H1 (cell line): ENCODE results near the gene GALNT2. TPM values are rescaled to one million over a fixed set of nuclear protein-coding genes. Genes with fewer than 3 reads are reported as not detected.

Source experiments
- CTCF ChIA-PET: fragments of 300-600 bp; sonication (Branson Sonifier 250); formaldehyde crosslinking; loops from one replicate; lab custom pipeline; 2021; ENCODE audit not compliant: partially characterized antibody; lab: Charles Lee
- POLR2A ChIA-PET: fragments of 300-600 bp; sonication (Branson Sonifier 250); formaldehyde crosslinking; loops from one replicate; lab custom pipeline; 2021; ENCODE audit warnings: inconsistent platforms; ENCODE audit not compliant: partially characterized antibody; lab: Charles Lee
- DNase-seq, 2 experiments: peaks; one replicate each; pipeline versions ENCODE4 v3.0.0 to v3.0.0-alpha.2; 2010 to 2022; ENCODE audit warnings: low spot score in 2 of 2, low read depth in 1 of 2, mixed read lengths in 1 of 2
- FAIRE-seq: peaks from 2 replicates; lab custom pipeline; 2011; peaks lifted over from hg19 to GRCh38; lab: Jason Lieb, UNC
- H2AFZ ChIP-seq: 2 replicates; pipeline ENCODE4 v1.8.1; 2012; ENCODE audit warnings: low read length, inconsistent platforms
- H2AK5ac ChIP-seq: 2 replicates; pipeline ENCODE4 v1.6.1; 2013; ENCODE audit warnings: low read depth, low read length
- H2BK120ac ChIP-seq: replicated peaks from 2 replicates; pipeline ENCODE3; 2013; ENCODE audit warnings: low read depth, low read length, inconsistent platforms
- H2BK12ac ChIP-seq: 2 replicates; pipeline ENCODE4 v1.6.1; 2013; ENCODE audit warnings: low read depth, low read length
- H2BK15ac ChIP-seq: 2 replicates; pipeline ENCODE4 v1.6.1; 2013; ENCODE audit warnings: low read length
- H2BK20ac ChIP-seq: 2 replicates; pipeline ENCODE4 v1.6.1; 2013; ENCODE audit warnings: low read length
- H2BK5ac ChIP-seq: 2 replicates; pipeline ENCODE4 v1.6.1; 2013; ENCODE audit warnings: low read depth, low read length
- H3K14ac ChIP-seq: 2 replicates; pipeline ENCODE4 v1.6.1; 2013; ENCODE audit warnings: inconsistent platforms; ENCODE audit not compliant: insufficient read length
- H3K18ac ChIP-seq: 2 replicates; pipeline ENCODE4 v1.6.1; 2013; ENCODE audit warnings: low read length; ENCODE audit errors: extremely low read depth
- H3K23ac ChIP-seq: 2 replicates; pipeline ENCODE4 v1.6.1; 2013; ENCODE audit warnings: inconsistent platforms; ENCODE audit not compliant: insufficient read length
- H3K23me2 ChIP-seq: 2 replicates; pipeline ENCODE4 v1.6.1; 2013; ENCODE audit warnings: low read depth, low read length
- H3K27ac ChIP-seq: 2 replicates; pipeline ENCODE4 v1.6.1; 2011; ENCODE audit warnings: low read depth, low read length, inconsistent platforms
- H3K27me3 ChIP-seq, 4 experiments: replicated peaks in 1 of 4; 1 replicate in 1 of 4; 2 replicates in 3 of 4; pipeline versions ENCODE4 v1.6.1 to v1.8.1; 2011 to 2013; ENCODE audit warnings: low read length in 3 of 4, mild to moderate bottlenecking in 3 of 4, inconsistent platforms in 2 of 4, mixed read lengths in 2 of 4, moderate library complexity in 1 of 4; ENCODE audit not compliant: control insufficient read depth in 3 of 4, insufficient read depth in 3 of 4; ENCODE audit errors: extremely low read depth in 1 of 4
- H3K36me3 ChIP-seq, 4 experiments: 2 replicates each; pipeline versions ENCODE4 v1.6.1 to v1.8.1; 2011 to 2013; ENCODE audit warnings: mild to moderate bottlenecking in 4 of 4, low read length in 3 of 4, moderate library complexity in 2 of 4, control low read depth in 1 of 4, inconsistent platforms in 1 of 4; ENCODE audit not compliant: insufficient read depth in 4 of 4, control insufficient read depth in 2 of 4
- H3K4ac ChIP-seq: replicated peaks from 2 replicates; pipeline ENCODE3; 2013; ENCODE audit warnings: low read length, low read depth, mixed read lengths, inconsistent platforms; ENCODE audit not compliant: insufficient read length
- H3K4me1 ChIP-seq, 4 experiments: replicated peaks in 1 of 4; 1 replicate in 1 of 4; 2 replicates in 3 of 4; pipeline versions ENCODE4 v1.6.1 to v1.8.1; 2011 to 2013; ENCODE audit warnings: low read length in 3 of 4, inconsistent platforms in 2 of 4, mixed read lengths in 1 of 4; ENCODE audit not compliant: insufficient read depth in 4 of 4, control insufficient read depth in 3 of 4
- H3K4me2 ChIP-seq, 2 experiments: 2 replicates each; pipeline versions ENCODE4 v1.6.1 to v1.8.1; 2011 to 2013; ENCODE audit warnings: low read depth in 2 of 2, low read length in 2 of 2, control low read depth in 1 of 2, inconsistent platforms in 1 of 2, mild to moderate bottlenecking in 1 of 2; ENCODE audit not compliant: insufficient read depth in 1 of 2
- H3K4me3 ChIP-seq, 4 experiments: fragments of 200-600, 300-600 bp in 1 of 4; sonication (generic), shearing (Covaris generic), sonication (Bioruptor Twin) in 1 of 4; 2 replicates each; pipeline versions ENCODE4 v1.5.1 to v1.8.1; 2011 to 2016; ENCODE audit warnings: low read length in 4 of 4, low read depth in 3 of 4, control low read depth in 2 of 4, inconsistent platforms in 2 of 4, mild to moderate bottlenecking in 2 of 4, mixed read lengths in 1 of 4, moderate library complexity in 1 of 4; ENCODE audit not compliant: insufficient read depth in 2 of 4; ENCODE audit errors: extremely low read depth in 1 of 4
- H3K56ac ChIP-seq: replicated peaks from 2 replicates; pipeline ENCODE3; 2013; ENCODE audit warnings: low read depth, mild to moderate bottlenecking, mixed read lengths, low read length, inconsistent platforms; ENCODE audit not compliant: insufficient read length
- H3K79me1 ChIP-seq: 2 replicates; pipeline ENCODE4 v1.6.1; 2013; ENCODE audit warnings: low read depth, low read length, control low read depth
- H3K79me2 ChIP-seq, 2 experiments: 2 replicates each; pipeline versions ENCODE4 v1.6.1 to v1.8.1; 2012 to 2013; ENCODE audit warnings: low read length in 2 of 2, mild to moderate bottlenecking in 2 of 2, inconsistent platforms in 1 of 2; ENCODE audit not compliant: insufficient read depth in 2 of 2, control insufficient read depth in 1 of 2
- H3K9ac ChIP-seq, 4 experiments: replicated peaks in 1 of 4; 1 replicate in 1 of 4; 2 replicates in 3 of 4; pipeline versions ENCODE4 v1.6.1 to v1.8.1; 2011 to 2013; ENCODE audit warnings: low read depth in 3 of 4, low read length in 3 of 4, control low read depth in 2 of 4, mild to moderate bottlenecking in 2 of 4, moderate library complexity in 2 of 4, inconsistent platforms in 1 of 4; ENCODE audit errors: extremely low read depth in 1 of 4
- H3K9me3 ChIP-seq, 2 experiments: 2 replicates each; pipeline versions ENCODE4 v1.6.1 to v1.8.1; 2012 to 2013; ENCODE audit warnings: mild to moderate bottlenecking in 2 of 2, moderate library complexity in 2 of 2, control low read depth in 1 of 2, inconsistent platforms in 1 of 2, low read depth in 1 of 2, low read length in 1 of 2, mixed read lengths in 1 of 2; ENCODE audit not compliant: insufficient read depth in 2 of 2
- H4K20me1 ChIP-seq, 2 experiments: replicated peaks in 1 of 2; 2 replicates each; pipeline versions ENCODE3 to v1.8.1; 2011 to 2013; ENCODE audit warnings: inconsistent platforms in 2 of 2, low read length in 2 of 2, mild to moderate bottlenecking in 1 of 2; ENCODE audit not compliant: insufficient read depth in 2 of 2, control insufficient read depth in 1 of 2
- H4K5ac ChIP-seq: 2 replicates; pipeline ENCODE4 v1.6.1; 2013; ENCODE audit warnings: low read length, low read depth, mixed read lengths, inconsistent platforms; ENCODE audit not compliant: insufficient read length
- H4K8ac ChIP-seq: 2 replicates; pipeline ENCODE4 v1.8.0; 2013; ENCODE audit warnings: mild to moderate bottlenecking, moderate library complexity, low read length, inconsistent platforms; ENCODE audit not compliant: insufficient read depth; ENCODE audit errors: extremely low read depth
- H4K91ac ChIP-seq: replicated peaks from 2 replicates; pipeline ENCODE3; 2013; ENCODE audit warnings: low read length, mixed read lengths, inconsistent platforms; ENCODE audit not compliant: insufficient read length
- EGR1 ChIP-seq: IDR thresholded peaks from 2 replicates; pipeline ENCODE4 v1.6.1; 2011; ENCODE audit warnings: low read depth, low read length, borderline replicate concordance
- POLR2A ChIP-seq, 2 experiments: IDR thresholded peaks; 1 replicate in 1 of 2; 2 replicates in 1 of 2; pipeline ENCODE4 v1.6.1; 2011; ENCODE audit warnings: low read depth in 2 of 2, low read length in 2 of 2, mild to moderate bottlenecking in 2 of 2; ENCODE audit errors: control extremely low read depth in 1 of 2
- POU5F1 ChIP-seq: IDR thresholded peaks from 2 replicates; pipeline ENCODE4 v1.6.1; 2011; ENCODE audit warnings: low read depth, mild to moderate bottlenecking, low read length, moderate library complexity
- RBBP5 ChIP-seq: IDR thresholded peaks from 2 replicates; pipeline ENCODE4 v1.7.1; 2012; ENCODE audit warnings: low read depth, mild to moderate bottlenecking, inconsistent platforms, low read length, moderate library complexity, borderline replicate concordance
- SRF ChIP-seq: IDR thresholded peaks from 2 replicates; pipeline ENCODE4 v1.6.1; 2011; ENCODE audit warnings: mild to moderate bottlenecking, low read depth, low read length, moderate library complexity
- WGBS, 2 experiments: shearing (Covaris generic) in 1 of 2; methylation state at CpG; one replicate each; pipeline versions ENCODE4 v1.1.6 to v1.1.7; 2013 to 2015; ENCODE audit warnings: low lambda C conversion rate in 2 of 2, mixed read lengths in 2 of 2, inconsistent platforms in 1 of 2, low coverage in 1 of 2, missing lambda C conversion rate in 1 of 2; ENCODE audit not compliant: insufficient replicate concordance in 2 of 2, insufficient coverage in 1 of 2, insufficient read length in 1 of 2; ENCODE audit errors: extremely low coverage in 1 of 2, missing lambda C conversion rate in 1 of 2; 5-methylcytosine and 5-hydroxymethylcytosine counted together
- polyA plus RNA-seq, 7 experiments: library from polyadenylated mRNA; depleted of rRNA in 3 of 7; stranded (reverse) in 5 of 7; unstranded in 2 of 7; fragments of >200 nt in 5 of 7; fragments of 200-250 nt in 2 of 7; gene quantifications; 1 replicate in 5 of 7; 2 replicates in 1 of 7; 4 replicates in 1 of 7; pipeline versions ENCODE4 v1.2.1 to v1.2.3, GENCODE V29; 2011 to 2013; ENCODE audit warnings: missing spikeins in 2 of 7, mixed read lengths in 2 of 7
- total RNA-seq: library from RNA; stranded (reverse); fragmentation: NEBNext Ultra II Directional; extraction: Animal tissue kit (Norgen Biotek cat#: 25700); gene quantifications from 2 replicates; pipeline ENCODE4 v1.2.1, GENCODE V29; 2021

Gene GALNT2
- total and polyA plus RNA-seq, 2 of the 8 experiments (the other 6 are each of a cell fraction or from before 2014, with no cell fraction given): 34.5 to 75.3 TPM

DNA sequence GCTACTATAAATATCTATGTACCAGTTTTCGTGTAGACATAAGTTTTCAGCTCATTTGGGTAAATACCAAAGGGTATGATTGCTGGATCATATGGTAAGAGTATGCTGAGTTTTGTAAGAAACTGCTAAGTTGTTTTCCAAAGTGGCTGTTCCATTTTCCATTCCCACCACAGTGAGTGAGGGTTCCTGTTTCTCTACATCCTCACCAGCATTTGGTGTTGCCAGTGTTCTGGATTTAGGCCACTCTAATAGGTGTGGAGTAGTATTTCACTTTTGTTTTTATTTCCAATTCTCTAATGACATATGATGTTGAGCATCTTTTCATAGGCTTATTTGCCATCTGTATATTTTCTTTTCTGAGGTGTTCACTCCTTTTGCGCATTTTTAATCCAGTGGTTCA, 112.2 kb downstream of the GALNT2 start:
- H3K14ac ChIP-seq: no peak overlapping the region
- H3K56ac ChIP-seq: no peak overlapping the region
- H3K4ac ChIP-seq: no peak overlapping the region
- no peak overlapping the region for H4K91ac ChIP-seq
- TF ChIP-seq SRF: no peak
- TF ChIP-seq POU5F1: no peak
- TF ChIP-seq EGR1: no peak
- no peak for TF ChIP-seq RBBP5
- no peak for TF ChIP-seq POLR2A (IDR thresholded peaks at IDR 0.05; ENCODE audit: control extremely low read depth in 1 of 2, low read depth in 2 of 2, low read length in 2 of 2)
- H3K23me2 ChIP-seq: no peaks in the 10 kb centered on the region
- H3K79me1 ChIP-seq: no peaks in the 10 kb centered on the region
- no peak overlapping the region for H2BK120ac ChIP-seq
- CTCF ChIA-PET: interaction anchor here (0.7 kb wide), 1 partner anchor 113 kb away, joined by 3 read pairs; no protein-coding TSS in a partner anchor
- no peak overlapping the region for H4K8ac ChIP-seq
- no peak overlapping the region for H2BK15ac ChIP-seq
- H3K79me2 ChIP-seq: peaks cover 0 to 7% of the 10 kb centered on the region in 2 experiments; a peak in 2 of 4 replicates
- no peaks in the 10 kb centered on the region for H4K20me1 ChIP-seq
- no peak overlapping the region for H3K4me3 ChIP-seq
- H3K36me3 ChIP-seq: peaks cover 0 to 6% (median 1%) of the 10 kb centered on the region in 4 experiments; a peak in 3 of 8 replicates
- H4K5ac ChIP-seq: no peak overlapping the region
- no peak overlapping the region for H2AFZ ChIP-seq
- H3K27me3 ChIP-seq: no peaks in the 10 kb centered on the region
- H3K4me2 ChIP-seq: no peak overlapping the region
- POLR2A ChIA-PET: no interaction called here
- H2BK12ac ChIP-seq: no peak overlapping the region
- peaks cover 0 to 16% (median 5%) of the 10 kb centered on the region in 4 experiments; a peak in 6 of 7 replicates for H3K4me1 ChIP-seq
- no peaks in the 10 kb centered on the region for H3K9me3 ChIP-seq
- H3K9ac ChIP-seq: no peak overlapping the region
- no peak overlapping the region for H3K23ac ChIP-seq
- DNase-seq (no peak), FAIRE-seq (no peak)
- H2AK5ac ChIP-seq: no peak overlapping the region
- WGBS, 2 experiments: 93% methylated on average over 2 of the region's 2 CpGs; no CpG with 5 or more reads in 1 of the 2 experiments
- H2BK5ac ChIP-seq: no peak overlapping the region
- H3K27ac ChIP-seq: no peak overlapping the region
- no peak overlapping the region for H2BK20ac ChIP-seq
- no peak overlapping the region for H3K18ac ChIP-seq
